Nephron (organoid): ENCODE data around the gene ILKAP.
A peak's percentile ranks its signal among the peaks of the same experiment; 100 is the strongest.

Source experiments
- H3K27ac Mint-ChIP-seq, 3 experiments: 2 replicates each; pipeline ENCODE4 v1.8.0; 2020; ENCODE audit warnings: mixed read lengths in 3 of 3, mild to moderate bottlenecking in 2 of 3, moderate library complexity in 1 of 3
- H3K27me3 Mint-ChIP-seq: 2 replicates; pipeline ENCODE4 v1.8.0; 2021; ENCODE audit warnings: low read depth, mild to moderate bottlenecking, moderate library complexity, mixed read lengths
- H3K36me3 Mint-ChIP-seq: 2 replicates; pipeline ENCODE4 v1.8.0; 2020; ENCODE audit warnings: low read depth, mixed read lengths
- H3K4me1 Mint-ChIP-seq: 2 replicates; pipeline ENCODE4 v1.8.0; 2020; ENCODE audit warnings: mixed read lengths
- H3K4me3 Mint-ChIP-seq, 3 experiments: 2 replicates each; pipeline ENCODE4 v1.8.0; 2020; ENCODE audit warnings: mild to moderate bottlenecking in 3 of 3, mixed read lengths in 3 of 3, moderate library complexity in 2 of 3
- H3K9me3 Mint-ChIP-seq: 2 replicates; pipeline ENCODE4 v1.8.0; 2020; ENCODE audit warnings: mixed read lengths
- TF ChIP-seq, protein P1 (sequence below), 3 experiments: fragments of 200-600 bp; sonication (generic); IDR thresholded peaks; one replicate each; pipeline ENCODE4 v1.5.0; 2021; ENCODE audit warnings: antibody characterized with exemption in 3 of 3; ENCODE audit not compliant: unreplicated experiment in 3 of 3

ILKAP gene

DNA sequence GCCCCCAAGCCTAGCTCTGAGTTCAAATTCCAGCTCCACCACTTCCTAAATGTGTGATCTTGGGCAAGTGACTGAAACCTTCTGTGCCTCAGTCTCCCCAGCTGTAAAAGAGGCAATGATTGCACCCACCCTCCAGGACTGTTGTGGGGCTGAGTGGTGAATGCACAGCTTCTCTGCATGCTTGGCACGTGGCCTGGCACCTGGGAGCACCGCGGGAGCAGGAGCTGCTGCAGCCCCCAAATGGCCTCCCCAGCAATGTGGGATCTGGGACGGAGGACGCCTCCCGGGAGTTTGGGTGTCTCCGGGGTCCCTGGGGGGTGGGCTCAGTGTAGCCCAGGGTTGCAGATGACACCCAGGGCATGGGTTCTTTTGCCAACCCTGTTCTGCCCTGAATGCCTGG lies 63.5 kb downstream of the ILKAP start:
- no peaks in the 10 kb centered on the region for H3K9me3 Mint-ChIP-seq

DNA sequence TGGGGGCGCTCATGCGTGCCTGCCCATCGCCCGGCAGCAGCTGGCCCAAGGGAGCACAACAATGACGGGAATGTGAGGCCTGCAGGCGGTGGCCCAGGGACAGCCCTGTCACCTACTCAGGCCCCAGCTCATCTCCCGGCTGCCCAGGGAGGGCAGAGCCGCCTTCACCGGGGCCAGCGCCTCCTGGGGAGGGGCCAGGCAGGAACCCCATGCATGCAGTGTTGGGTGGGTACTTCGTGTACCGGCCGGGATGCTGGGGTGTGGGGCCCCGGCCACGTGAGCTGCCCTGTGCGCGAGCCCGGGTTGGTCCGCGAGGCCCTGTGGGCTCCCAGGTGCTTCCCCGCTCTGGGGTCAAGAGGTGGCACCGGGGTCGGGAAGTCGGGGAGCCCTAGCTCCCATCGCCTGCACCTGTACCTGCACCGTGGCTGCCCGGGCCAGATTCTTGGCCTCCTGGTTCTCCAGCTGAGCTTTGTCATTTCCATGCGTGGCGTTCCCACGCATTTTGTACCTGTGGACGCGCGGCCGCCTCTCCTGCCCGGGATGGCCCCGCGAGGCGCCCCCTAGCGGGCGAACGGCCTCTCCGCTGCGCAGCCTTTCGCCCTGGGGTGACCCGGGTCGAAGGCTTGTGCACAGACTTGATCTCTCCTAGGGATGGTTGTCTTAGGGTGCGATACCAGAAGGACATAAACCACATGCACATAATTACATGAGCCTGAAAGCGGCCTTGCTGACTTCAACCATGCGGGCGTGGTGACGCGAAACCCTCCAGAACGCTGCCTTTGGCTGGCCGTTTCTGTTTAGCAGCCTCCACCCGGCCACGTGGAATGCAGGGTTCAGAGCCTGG lies 64.1 kb downstream of the ILKAP start:
- Mint-ChIP-seq H3K27ac (no peak overlapping the region), H3K27me3 (no peaks in the 10 kb centered on the region), H3K36me3 (no peaks in the 10 kb centered on the region), H3K9me3 (no peaks in the 10 kb centered on the region), H3K4me1 (peaks cover 36% of the 10 kb centered on the region), H3K4me3 (peak overlapping the region in 2 of 3 experiments; percentile 57 to 78)
- TF ChIP-seq, protein P1, sequence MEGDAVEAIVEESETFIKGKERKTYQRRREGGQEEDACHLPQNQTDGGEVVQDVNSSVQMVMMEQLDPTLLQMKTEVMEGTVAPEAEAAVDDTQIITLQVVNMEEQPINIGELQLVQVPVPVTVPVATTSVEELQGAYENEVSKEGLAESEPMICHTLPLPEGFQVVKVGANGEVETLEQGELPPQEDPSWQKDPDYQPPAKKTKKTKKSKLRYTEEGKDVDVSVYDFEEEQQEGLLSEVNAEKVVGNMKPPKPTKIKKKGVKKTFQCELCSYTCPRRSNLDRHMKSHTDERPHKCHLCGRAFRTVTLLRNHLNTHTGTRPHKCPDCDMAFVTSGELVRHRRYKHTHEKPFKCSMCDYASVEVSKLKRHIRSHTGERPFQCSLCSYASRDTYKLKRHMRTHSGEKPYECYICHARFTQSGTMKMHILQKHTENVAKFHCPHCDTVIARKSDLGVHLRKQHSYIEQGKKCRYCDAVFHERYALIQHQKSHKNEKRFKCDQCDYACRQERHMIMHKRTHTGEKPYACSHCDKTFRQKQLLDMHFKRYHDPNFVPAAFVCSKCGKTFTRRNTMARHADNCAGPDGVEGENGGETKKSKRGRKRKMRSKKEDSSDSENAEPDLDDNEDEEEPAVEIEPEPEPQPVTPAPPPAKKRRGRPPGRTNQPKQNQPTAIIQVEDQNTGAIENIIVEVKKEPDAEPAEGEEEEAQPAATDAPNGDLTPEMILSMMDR (IDR thresholded peaks at IDR 0.05; ENCODE audit: unreplicated experiment in 3 of 3) = peak; percentile 50 to 54 (median 52)

More for the DNA sequence above, 63.5 kb downstream of the ILKAP start:
- Mint-ChIP-seq H3K27ac (no peak overlapping the region), H3K27me3 (no peaks in the 10 kb centered on the region), H3K4me3 (peak overlapping the region in 2 of 3 experiments; percentile 57 to 78), H3K36me3 (no peaks in the 10 kb centered on the region), H3K4me1 (peaks cover 36% of the 10 kb centered on the region)
- TF ChIP-seq, protein P1 (IDR thresholded peaks at IDR 0.05; ENCODE audit: unreplicated experiment in 3 of 3) = no peak

DNA sequence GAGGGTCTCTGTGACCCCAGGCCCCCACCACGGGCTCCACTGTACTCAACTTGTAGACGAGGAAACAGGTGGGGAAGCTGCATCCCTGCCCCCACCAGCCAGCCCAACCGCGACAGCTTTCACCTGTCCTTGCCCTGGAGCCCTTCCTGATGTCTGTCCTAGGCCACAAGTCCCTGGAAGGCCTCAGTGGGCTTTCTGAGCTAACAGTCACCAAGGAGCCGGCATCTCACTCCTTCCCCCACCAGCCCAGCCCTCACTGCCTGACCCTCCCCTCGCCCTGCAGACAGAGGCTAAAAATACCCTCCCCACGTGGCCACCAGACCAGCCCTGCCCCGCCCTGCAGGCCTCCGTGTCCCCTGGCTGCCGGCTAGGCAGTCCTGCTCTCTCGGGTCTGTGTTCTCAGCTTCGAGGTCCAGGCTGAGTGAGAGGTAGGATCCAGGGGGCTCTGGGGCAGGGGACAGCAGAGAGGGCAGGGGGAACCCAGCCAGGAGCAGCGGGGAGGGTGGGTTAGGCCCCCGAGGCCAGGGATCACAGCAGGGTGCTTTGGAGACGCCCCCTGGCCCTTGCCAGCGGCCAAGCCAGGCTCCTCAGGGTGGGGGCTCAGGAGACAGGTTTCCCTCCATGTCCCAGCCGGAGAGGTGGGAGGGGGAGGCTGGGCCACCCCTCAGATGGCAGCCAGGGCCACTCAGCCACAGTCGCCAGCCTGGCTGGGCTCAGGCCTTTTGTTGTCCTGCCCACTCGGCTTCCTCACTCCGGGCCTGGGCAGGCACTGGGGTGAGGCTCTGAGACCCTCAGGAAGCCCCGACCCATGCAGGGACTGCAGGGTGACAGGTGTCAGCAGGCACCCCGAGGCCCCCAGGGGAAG lies 64.9 kb downstream of the ILKAP start, which contains the start of gene KLHL30:
TSS of gene KLHL30 (plus strand) at position 338 of the 865 bp plus-strand sequence. CDS start 2,087 bp downstream, outside the sequence.
- H3K9me3 Mint-ChIP-seq = no peaks in the 10 kb centered on the region
- H3K27ac Mint-ChIP-seq = peak within 1 kb of the TSS in 2 of 3 experiments; percentile 23 to 26
- H3K27me3 Mint-ChIP-seq = no peaks in the 10 kb centered on the region
- H3K36me3 Mint-ChIP-seq = no peaks in the 10 kb centered on the region
- TF ChIP-seq, protein P1 (IDR thresholded peaks at IDR 0.05; ENCODE audit: unreplicated experiment in 3 of 3) = no peak
- peaks cover 33% of the 10 kb centered on the region for H3K4me1 Mint-ChIP-seq
- H3K4me3 Mint-ChIP-seq = peak within 1 kb of the TSS in 2 of 3 experiments; percentile 57 to 78

DNA sequence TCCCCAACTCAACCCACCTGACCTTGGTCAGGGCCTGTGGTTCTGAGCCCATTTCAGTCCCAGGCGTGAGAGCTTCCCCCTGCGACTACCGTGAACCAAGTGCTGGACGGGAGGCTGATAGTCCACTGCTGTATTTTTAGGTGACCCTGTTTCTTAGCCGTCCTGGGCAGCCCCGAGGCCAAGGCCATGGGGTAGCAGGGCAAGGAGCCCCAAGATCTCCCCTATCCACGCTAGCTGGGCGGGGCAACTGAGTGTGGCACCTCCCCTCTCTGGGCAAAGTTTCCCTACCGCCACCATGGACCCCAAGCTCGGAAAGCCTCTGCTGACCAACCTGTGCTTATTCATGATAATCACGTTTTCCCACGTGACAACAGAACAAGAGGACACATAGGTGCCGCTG lies 65.6 kb downstream of the ILKAP start:
- Mint-ChIP-seq H3K9me3 (no peaks in the 10 kb centered on the region), H3K36me3 (no peaks in the 10 kb centered on the region), H3K4me1 (peaks cover 39% of the 10 kb centered on the region), H3K27ac (peak overlapping the region in 1 of 3 experiments; percentile 26), H3K27me3 (no peaks in the 10 kb centered on the region), H3K4me3 (peak overlapping the region in 1 of 3 experiments; percentile 38)
- TF ChIP-seq, protein P1 (IDR thresholded peaks at IDR 0.05; ENCODE audit: unreplicated experiment in 3 of 3) = no peak

DNA sequence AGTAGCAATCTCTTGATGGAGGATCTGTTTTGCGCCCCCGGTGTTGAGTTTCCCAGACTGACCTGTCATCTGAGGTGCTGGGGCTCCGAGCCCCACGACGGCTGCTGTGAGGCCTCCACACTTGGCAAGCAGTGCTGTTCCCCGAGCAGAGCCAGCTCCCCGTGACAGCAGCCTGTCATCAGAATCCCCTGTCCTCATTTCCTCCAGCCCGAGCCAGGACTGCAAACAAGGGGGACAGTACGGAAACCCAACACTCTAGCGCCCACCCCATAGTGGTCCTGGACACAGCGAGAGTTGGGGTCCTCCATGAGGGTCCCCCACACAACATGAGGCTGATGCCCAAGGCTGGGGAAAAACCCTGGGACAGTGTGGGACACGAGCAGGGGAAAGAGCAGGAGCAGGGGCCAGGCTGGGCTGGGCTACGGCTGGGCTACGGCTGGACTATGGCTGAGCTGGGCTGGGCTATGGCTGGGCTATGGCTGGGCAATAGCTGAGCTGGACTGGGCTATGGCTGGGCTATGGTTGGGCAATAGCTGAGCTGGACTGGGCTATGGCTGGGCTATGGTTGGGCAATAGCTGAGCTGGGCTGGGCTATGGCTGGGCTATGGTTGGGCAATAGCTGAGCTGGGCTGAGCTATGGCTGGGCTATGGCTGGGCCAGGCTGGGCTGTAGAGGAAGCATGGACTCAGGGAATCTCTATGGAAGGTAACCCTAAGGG lies 66.5 kb downstream of the ILKAP start:
- Mint-ChIP-seq H3K36me3 (no peaks in the 10 kb centered on the region), H3K4me3 (no peak overlapping the region), H3K27me3 (no peaks in the 10 kb centered on the region), H3K4me1 (peaks cover 35% of the 10 kb centered on the region), H3K9me3 (no peaks in the 10 kb centered on the region), H3K27ac (peak overlapping the region in 1 of 3 experiments; percentile 8)
- TF ChIP-seq, protein P1 (IDR thresholded peaks at IDR 0.05; ENCODE audit: unreplicated experiment in 3 of 3) = no peak
